Measurements from ENCODE around the gene COPB2. TPM values are rescaled to one million over a fixed set of nuclear protein-coding genes. Genes with fewer than 3 reads are reported as not detected.

COPB2 gene
- total RNA-seq, 5 donors from 2014 or later (not counting 1 experiment from before 2014, with no cell fraction given) = 25.6 to 76.6 (median 68.2) TPM

- CTCF ChIA-PET = no interaction called here
- Mint-ChIP-seq H3K4me1 (peaks cover 0 to 5% (median 4%) of the 10 kb centered on the region in 3 donors), H3K27ac (peak overlapping the region in 1 of 2 donors; percentile 52), H3K36me3 (peaks cover 64% of the 10 kb centered on the region), H3K4me3 (no peak overlapping the region), H3K27me3 (no peaks in the 10 kb centered on the region), H3K9me3 (no peaks in the 10 kb centered on the region)
- DNase-seq (no peak), ATAC-seq (replicated peaks in 1 of 4) (no peak)
- Histone ChIP-seq H3K4me1 (ENCODE audit: control insufficient read depth in 1 of 2, extremely low read depth in 1 of 2, insufficient read depth in 2 of 2, low read length in 2 of 2) (no peaks in the 10 kb centered on the region), H3K4me3 (ENCODE audit: control insufficient read depth in 1 of 2, extremely low read depth in 1 of 2, low read length in 1 of 2) (no peak overlapping the region), H3K27ac (ENCODE audit: low read length) (no peak overlapping the region), H3K36me3 (ENCODE audit: control insufficient read depth in 2 of 2, extremely low read depth in 1 of 2, insufficient read depth in 1 of 2, low read length in 1 of 2) (peaks cover 0 to 91% of the 10 kb centered on the region in 2 donors), H3K9me3 (no peaks in the 10 kb centered on the region), H3K27me3 (replicated peaks in 1 of 2; ENCODE audit: control insufficient read depth in 2 of 2, extremely low read depth in 1 of 2, insufficient read depth in 2 of 2, low read length in 1 of 2) (no peaks in the 10 kb centered on the region)
- WGBS (ENCODE audit: insufficient coverage) = no CpG with 5 or more reads among the region's 1 CpG
- POLR2A ChIA-PET = no interaction called here
These were observed 24.9 kb downstream of the COPB2 start for GRCh38 chr3:139364549-139364948.

DNA sequence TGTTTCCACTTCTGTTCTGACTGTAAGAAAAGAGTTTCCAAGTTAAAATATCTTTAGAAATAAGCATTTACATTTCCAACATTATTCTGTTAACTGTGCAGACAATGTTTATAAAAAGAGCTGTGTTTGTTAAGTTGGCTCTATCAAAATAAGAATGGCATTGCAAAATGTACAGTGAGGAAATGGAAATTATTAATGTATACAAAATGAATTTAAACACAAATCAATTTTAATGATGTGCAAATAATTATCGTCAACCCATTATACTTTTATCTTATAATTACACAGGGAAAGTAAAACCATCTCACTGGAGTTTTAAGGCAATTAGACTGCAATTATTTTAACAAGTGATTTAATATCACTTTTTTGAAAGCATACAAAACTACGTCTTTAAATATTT lies 28.2 kb downstream of the COPB2 start:
- no peak for DNase-seq
- H3K27me3 Mint-ChIP-seq = no peaks in the 10 kb centered on the region
- H3K27ac ChIP-seq (ENCODE audit: low read length) = no peak overlapping the region
- H3K4me1 Mint-ChIP-seq = peaks cover under 1 to 5% (median 1%) of the 10 kb centered on the region in 3 donors
- no peak overlapping the region for H3K4me3 Mint-ChIP-seq
- H3K4me1 ChIP-seq (ENCODE audit: control insufficient read depth in 1 of 2, extremely low read depth in 1 of 2, insufficient read depth in 2 of 2, low read length in 2 of 2) = no peaks in the 10 kb centered on the region
- H3K36me3 Mint-ChIP-seq = peaks cover 63% of the 10 kb centered on the region
- no peak overlapping the region for H3K27ac Mint-ChIP-seq
- no CpG with 5 or more reads among the region's 2 CpGs for WGBS (ENCODE audit: insufficient coverage)
- no peaks in the 10 kb centered on the region for H3K9me3 ChIP-seq
- H3K27me3 ChIP-seq (replicated peaks in 1 of 2; ENCODE audit: control insufficient read depth in 2 of 2, extremely low read depth in 1 of 2, insufficient read depth in 2 of 2, low read length in 1 of 2) = no peaks in the 10 kb centered on the region
- no peak overlapping the region for H3K4me3 ChIP-seq (ENCODE audit: control insufficient read depth in 1 of 2, extremely low read depth in 1 of 2, low read length in 1 of 2)
- no peaks in the 10 kb centered on the region for H3K9me3 Mint-ChIP-seq
- CTCF ChIA-PET = no interaction called here
- peaks cover 0 to 94% of the 10 kb centered on the region in 2 donors for H3K36me3 ChIP-seq (ENCODE audit: control insufficient read depth in 2 of 2, extremely low read depth in 1 of 2, insufficient read depth in 1 of 2, low read length in 1 of 2)
- POLR2A ChIA-PET = interaction anchor here in 1 of 2 donors (0.6 kb wide), 3 partner anchors 15 to 820 kb away, joined by 3 to 5 read pairs (median 4); no protein-coding TSS in a partner anchor
- ATAC-seq (replicated peaks in 1 of 4) = no peak

- whole genome bisulfite sequencing (ENCODE audit: insufficient coverage) = no CpG with 5 or more reads among the region's 3 CpGs
- DNase-seq = no peak
- no peak overlapping the region for H3K27ac ChIP-seq (ENCODE audit: low read length)
- no peaks in the 10 kb centered on the region for H3K27me3 ChIP-seq (replicated peaks in 1 of 2; ENCODE audit: control insufficient read depth in 2 of 2, extremely low read depth in 1 of 2, insufficient read depth in 2 of 2, low read length in 1 of 2)
- Mint-ChIP-seq H3K4me1 (peaks cover 1 to 7% (median 5%) of the 10 kb centered on the region in 3 donors), H3K4me3 (no peak overlapping the region), H3K9me3 (no peaks in the 10 kb centered on the region), H3K27ac (peak overlapping the region in 1 of 2 donors; percentile 58), H3K36me3 (peaks cover 65% of the 10 kb centered on the region), H3K27me3 (no peaks in the 10 kb centered on the region)
- no peak overlapping the region for H3K4me3 ChIP-seq (ENCODE audit: control insufficient read depth in 1 of 2, extremely low read depth in 1 of 2, low read length in 1 of 2)
- ChIA-PET CTCF (no interaction called here), POLR2A (no interaction called here)
- no peaks in the 10 kb centered on the region for H3K9me3 ChIP-seq
- H3K36me3 ChIP-seq (ENCODE audit: control insufficient read depth in 2 of 2, extremely low read depth in 1 of 2, insufficient read depth in 1 of 2, low read length in 1 of 2) = peaks cover 3 to 94% of the 10 kb centered on the region in 2 donors
- H3K4me1 ChIP-seq (ENCODE audit: control insufficient read depth in 1 of 2, extremely low read depth in 1 of 2, insufficient read depth in 2 of 2, low read length in 2 of 2) = no peaks in the 10 kb centered on the region
- no peak for ATAC-seq (replicated peaks in 1 of 4)
These were observed 30.4 kb downstream of the COPB2 start for GRCh38 chr3:139358841-139359562.

- H3K4me3 Mint-ChIP-seq = no peak overlapping the region
- no peaks in the 10 kb centered on the region for H3K4me1 ChIP-seq (ENCODE audit: control insufficient read depth in 1 of 2, extremely low read depth in 1 of 2, insufficient read depth in 2 of 2, low read length in 2 of 2)
- H3K27ac Mint-ChIP-seq = no peak overlapping the region
- no peaks in the 10 kb centered on the region for H3K27me3 ChIP-seq (replicated peaks in 1 of 2; ENCODE audit: control insufficient read depth in 2 of 2, extremely low read depth in 1 of 2, insufficient read depth in 2 of 2, low read length in 1 of 2)
- ChIA-PET CTCF (no interaction called here), POLR2A (no interaction called here)
- H3K9me3 Mint-ChIP-seq = no peaks in the 10 kb centered on the region
- DNase-seq = no peak
- H3K9me3 ChIP-seq = no peaks in the 10 kb centered on the region
- WGBS (ENCODE audit: insufficient coverage) = no CpG with 5 or more reads among the region's 4 CpGs
- no peak for ATAC-seq (replicated peaks in 1 of 4)
- H3K4me3 ChIP-seq (ENCODE audit: control insufficient read depth in 1 of 2, extremely low read depth in 1 of 2, low read length in 1 of 2) = no peak overlapping the region
- peaks cover 1 to 7% (median 5%) of the 10 kb centered on the region in 3 donors for H3K4me1 Mint-ChIP-seq
- H3K36me3 Mint-ChIP-seq = peaks cover 59% of the 10 kb centered on the region
- H3K27ac ChIP-seq (ENCODE audit: low read length) = no peak overlapping the region
- H3K27me3 Mint-ChIP-seq = no peaks in the 10 kb centered on the region
- peaks cover 3 to 94% of the 10 kb centered on the region in 2 donors for H3K36me3 ChIP-seq (ENCODE audit: control insufficient read depth in 2 of 2, extremely low read depth in 1 of 2, insufficient read depth in 1 of 2, low read length in 1 of 2)
These were observed 31.5 kb downstream of the COPB2 start for GRCh38 chr3:139357899-139358298.

- Histone ChIP-seq H3K4me1 (ENCODE audit: control insufficient read depth in 1 of 2, extremely low read depth in 1 of 2, insufficient read depth in 2 of 2, low read length in 2 of 2) (no peaks in the 10 kb centered on the region), H3K36me3 (ENCODE audit: control insufficient read depth in 2 of 2, extremely low read depth in 1 of 2, insufficient read depth in 1 of 2, low read length in 1 of 2) (peaks cover 3 to 95% of the 10 kb centered on the region in 2 donors), H3K9me3 (no peaks in the 10 kb centered on the region), H3K4me3 (ENCODE audit: control insufficient read depth in 1 of 2, extremely low read depth in 1 of 2, low read length in 1 of 2) (no peak overlapping the region), H3K27ac (ENCODE audit: low read length) (no peak overlapping the region), H3K27me3 (replicated peaks in 1 of 2; ENCODE audit: control insufficient read depth in 2 of 2, extremely low read depth in 1 of 2, insufficient read depth in 2 of 2, low read length in 1 of 2) (no peaks in the 10 kb centered on the region)
- ChIA-PET POLR2A (no interaction called here), CTCF (interaction anchor here in 1 of 2 donors (0.6 kb wide), 1 partner anchor 405 kb away, joined by 4 read pairs; no protein-coding TSS in a partner anchor)
- ATAC-seq (replicated peaks in 1 of 4) (no peak), DNase-seq (no peak)
- no CpG with 5 or more reads among the region's 1 CpG for WGBS (ENCODE audit: insufficient coverage)
- Mint-ChIP-seq H3K36me3 (peaks cover 64% of the 10 kb centered on the region), H3K27me3 (no peaks in the 10 kb centered on the region), H3K4me1 (peaks cover 1 to 7% (median 5%) of the 10 kb centered on the region in 3 donors), H3K9me3 (no peaks in the 10 kb centered on the region), H3K27ac (peak overlapping the region in 1 of 2 donors; percentile 66), H3K4me3 (no peak overlapping the region)
These were observed 33.6 kb downstream of the COPB2 start for GRCh38 chr3:139355891-139356290.

- Mint-ChIP-seq H3K36me3 (peaks cover 68% of the 10 kb centered on the region), H3K27me3 (no peaks in the 10 kb centered on the region), H3K9me3 (no peaks in the 10 kb centered on the region), H3K4me3 (no peak overlapping the region), H3K27ac (peak overlapping the region in 1 of 2 donors; percentile 66), H3K4me1 (peaks cover 1 to 7% (median 5%) of the 10 kb centered on the region in 3 donors)
- H3K4me1 ChIP-seq (ENCODE audit: control insufficient read depth in 1 of 2, extremely low read depth in 1 of 2, insufficient read depth in 2 of 2, low read length in 2 of 2) = no peaks in the 10 kb centered on the region
- no peaks in the 10 kb centered on the region for H3K27me3 ChIP-seq (replicated peaks in 1 of 2; ENCODE audit: control insufficient read depth in 2 of 2, extremely low read depth in 1 of 2, insufficient read depth in 2 of 2, low read length in 1 of 2)
- H3K36me3 ChIP-seq (ENCODE audit: control insufficient read depth in 2 of 2, extremely low read depth in 1 of 2, insufficient read depth in 1 of 2, low read length in 1 of 2) = peaks cover 3 to 94% of the 10 kb centered on the region in 2 donors
- no peak for ATAC-seq (replicated peaks in 1 of 4)
- no peak for DNase-seq
- H3K4me3 ChIP-seq (ENCODE audit: control insufficient read depth in 1 of 2, extremely low read depth in 1 of 2, low read length in 1 of 2) = no peak overlapping the region
- ChIA-PET POLR2A (no interaction called here), CTCF (no interaction called here)
- no peaks in the 10 kb centered on the region for H3K9me3 ChIP-seq
- no peak overlapping the region for H3K27ac ChIP-seq (ENCODE audit: low read length)
- 100% methylated on average over 1 of the region's 4 CpGs for WGBS (ENCODE audit: insufficient coverage)
These were observed 34.0 kb downstream of the COPB2 start for GRCh38 chr3:139355476-139355875.

All from T-cell (primary cell).